ENCODE results near the gene KIF25. TPM values are rescaled to one million over a fixed set of nuclear protein-coding genes. Genes with fewer than 3 reads are reported as not detected.
A peak's percentile ranks its signal among the peaks of the same experiment; 100 is the strongest.
"Not testable (repeated sequence)": the region's sequence is repeated elsewhere in the genome, so short reads cannot be mapped to it uniquely, and the experiment has no call there.

KIF25 gene
- polyA plus RNA-seq, 1 donor: 0.99 TPM

GRCh38 chr6:167976116-167976657 is 21.3 kb upstream of the KIF25 start:
- not testable (repeated sequence) for DNase-seq

- DNase-seq: no peak
Measured at GRCh38 chr6:167976708-167977107, 20.8 kb upstream of the KIF25 start.

- no peak for DNase-seq
Measured at GRCh38 chr6:167977717-167978467, 19.6 kb upstream of the KIF25 start.

GRCh38 chr6:167978607-167979006 is 18.9 kb upstream of the KIF25 start:
- no peak for DNase-seq

GRCh38 chr6:167979436-167980139 is 17.9 kb upstream of the KIF25 start:
- no peak for DNase-seq

GRCh38 chr6:167980911-167981580 is 16.4 kb upstream of the KIF25 start:
- no peak for DNase-seq

- no peak for DNase-seq
Measured at GRCh38 chr6:167981916-167982462, 15.5 kb upstream of the KIF25 start.

GRCh38 chr6:167984144-167984719 is 13.2 kb upstream of the KIF25 start:
- no peak for DNase-seq

GRCh38 chr6:167984876-167985604 is 12.4 kb upstream of the KIF25 start:
- no peak for DNase-seq

GRCh38 chr6:167985911-167986595 is 11.4 kb upstream of the KIF25 start:
- DNase-seq: no peak

GRCh38 chr6:167987396-167988153 is 9.9 kb upstream of the KIF25 start:
- DNase-seq: peak; percentile 66

- DNase-seq: peak; percentile 27
Measured at GRCh38 chr6:167988154-167988495, 9.3 kb upstream of the KIF25 start.

- no peak for DNase-seq
Measured at GRCh38 chr6:167988945-167989841, 8.3 kb upstream of the KIF25 start.

GRCh38 chr6:167990016-167990945 is 7.2 kb upstream of the KIF25 start:
- DNase-seq: no peak

GRCh38 chr6:167993169-167993568 is 4.3 kb upstream of the KIF25 start:
- DNase-seq: peak; percentile 64

GRCh38 chr6:167993831-167994230 is 3.6 kb upstream of the KIF25 start:
- DNase-seq: no peak

GRCh38 chr6:167995302-167995701 is 2.2 kb upstream of the KIF25 start:
- no peak for DNase-seq

GRCh38 chr6:167995731-167996151 is 1.7 kb upstream of the KIF25 start:
- DNase-seq: no peak

All from hindlimb muscle (tissue), 1 donor.